NCI-H345 treated with DMSO at 0.1 percent for 48 hours (cell line): Measurements from ENCODE around the gene PHKA1.
"Not testable (repeated sequence)": the region's sequence is repeated elsewhere in the genome, so short reads cannot be mapped to it uniquely, and the experiment has no call there.

Experiments used
- DNase-seq: peaks from one replicate; lab custom pipeline; 2025; ENCODE audit not compliant: unreplicated experiment; lab: John Stamatoyannopoulos, UW

PHKA1 gene

GRCh38 chrX:72669508-72669907 is 44.6 kb downstream of the PHKA1 start:
- DNase-seq, result not testable (repeated sequence)

GRCh38 chrX:72666451-72666850 is 47.7 kb downstream of the PHKA1 start:
- DNase-seq, result no peak

- DNase-seq, result no peak
Observed at GRCh38 chrX:72663737-72664136, 50.4 kb downstream of the PHKA1 start.

GRCh38 chrX:72662020-72662747 is 51.9 kb downstream of the PHKA1 start:
- no peak for DNase-seq

GRCh38 chrX:72659723-72660122 is 54.4 kb downstream of the PHKA1 start:
- no peak for DNase-seq

- no peak for DNase-seq
Observed at GRCh38 chrX:72652082-72652481, 62.0 kb downstream of the PHKA1 start.

GRCh38 chrX:72644946-72645345 is 69.2 kb downstream of the PHKA1 start:
- DNase-seq, result no peak

- no peak for DNase-seq
Observed at GRCh38 chrX:72641611-72642010, 72.5 kb downstream of the PHKA1 start.

GRCh38 chrX:72635930-72636329 is 78.2 kb downstream of the PHKA1 start:
- no peak for DNase-seq

GRCh38 chrX:72634331-72634730 is 79.8 kb downstream of the PHKA1 start:
- no peak for DNase-seq

- no peak for DNase-seq
Observed at GRCh38 chrX:72630185-72630584, 83.9 kb downstream of the PHKA1 start.

- no peak for DNase-seq
Observed at GRCh38 chrX:72624194-72624593, 89.9 kb downstream of the PHKA1 start.

- DNase-seq, result no peak
Observed at GRCh38 chrX:72621625-72622485, 92.3 kb downstream of the PHKA1 start.

GRCh38 chrX:72621163-72621562 is 92.9 kb downstream of the PHKA1 start:
- DNase-seq, result no peak

- no peak for DNase-seq
Observed at GRCh38 chrX:72620550-72621145, 93.5 kb downstream of the PHKA1 start.

- no peak for DNase-seq
Observed at GRCh38 chrX:72609313-72609712, 104.8 kb downstream of the PHKA1 start.

GRCh38 chrX:72604705-72605104 is 109.4 kb downstream of the PHKA1 start:
- DNase-seq, result no peak

- no peak for DNase-seq
Observed at GRCh38 chrX:72604112-72604511, 110.0 kb downstream of the PHKA1 start.

- not testable (repeated sequence) for DNase-seq
Observed at GRCh38 chrX:72591038-72591437, 123.1 kb downstream of the PHKA1 start.

- no peak for DNase-seq
Observed at GRCh38 chrX:72584163-72584562, 129.9 kb downstream of the PHKA1 start.

GRCh38 chrX:72576141-72576894 is 137.8 kb downstream of the PHKA1 start:
- DNase-seq, result no peak
